HepG2 (cell line): ENCODE results near the gene PTPRCAP. TPM values are rescaled to one million over a fixed set of nuclear protein-coding genes. Genes with fewer than 3 reads are reported as not detected.
A peak's percentile ranks its signal among the peaks of the same experiment; 100 is the strongest.

Source experiments
- ATF7-NPFF ChIP-seq: sonication (generic); formaldehyde crosslinking; IDR thresholded peaks from 2 replicates; pipeline ENCODE4 v1.8.1; 2023; ENCODE audit warnings: mild to moderate bottlenecking, low read depth, missing genetic modification reagents, moderate library complexity
- HCFC1 ChIP-seq: fragments of 150-350 bp; IDR thresholded peaks from 2 replicates; pipeline ENCODE4 v1.6.1; 2014; ENCODE audit warnings: low read depth, low read length
- JUND ChIP-seq: sonication (generic); formaldehyde crosslinking; IDR thresholded peaks from 2 replicates; pipeline ENCODE4 v1.8.0; 2022; ENCODE audit warnings: mild to moderate bottlenecking, missing genetic modification reagents
- KDM5A ChIP-seq: fragments of 200-600 bp; sonication (generic); IDR thresholded peaks from 2 replicates; pipeline ENCODE4 v1.7.0; 2018; ENCODE audit warnings: antibody characterized with exemption, mild to moderate bottlenecking, low read length, borderline replicate concordance
- NCOR1 ChIP-seq: fragments of 200-600 bp; sonication (generic); IDR thresholded peaks from 2 replicates; pipeline ENCODE4 v1.7.0; 2017; ENCODE audit warnings: antibody characterized with exemption, low read length, borderline replicate concordance
- PPARG ChIP-seq: conservative IDR thresholded peaks from 2 replicates; pipeline ENCODE4 v1.6.1; 2016; ENCODE audit warnings: missing biosample characterization, missing genetic modification reagents
- RORA ChIP-seq: sonication (generic); formaldehyde crosslinking; IDR thresholded peaks from 2 replicates; pipeline ENCODE4 v1.5.0; 2020; ENCODE audit warnings: mild to moderate bottlenecking, missing genetic modification reagents, moderate library complexity
- ZMYM3 ChIP-seq: sonication (generic); formaldehyde crosslinking; IDR thresholded peaks from 2 replicates; pipeline ENCODE4 v1.5.1; 2020; ENCODE audit warnings: mild to moderate bottlenecking, missing genetic modification reagents
- ZNF180 ChIP-seq: sonication (generic); formaldehyde crosslinking; IDR thresholded peaks from 2 replicates; pipeline ENCODE4 v1.4.0; 2020; ENCODE audit warnings: low read depth, missing genetic modification reagents, borderline replicate concordance
- ZNF205 ChIP-seq: IDR thresholded peaks from 2 replicates; pipeline ENCODE4 v1.6.1; 2018; ENCODE audit warnings: missing biosample characterization, missing genetic modification reagents
- ZNF251 ChIP-seq: sonication (generic); formaldehyde crosslinking; IDR thresholded peaks from 2 replicates; pipeline ENCODE4 v1.9.0; 2021; ENCODE audit warnings: mild to moderate bottlenecking, missing genetic modification reagents
- ZNF253 ChIP-seq: sonication (generic); formaldehyde crosslinking; IDR thresholded peaks from 2 replicates; pipeline ENCODE4 v1.8.0; 2022; ENCODE audit warnings: mild to moderate bottlenecking, missing genetic modification reagents, borderline replicate concordance
- ZNF256 ChIP-seq: sonication (generic); formaldehyde crosslinking; conservative IDR thresholded peaks from 2 replicates; pipeline ENCODE4 v1.4.0; 2020; ENCODE audit warnings: missing genetic modification reagents
- ZNF292 ChIP-seq: sonication (generic); formaldehyde crosslinking; IDR thresholded peaks from 2 replicates; pipeline ENCODE4 v1.8.1; 2022; ENCODE audit warnings: mild to moderate bottlenecking, low read depth, missing genetic modification reagents, borderline replicate concordance
- ZNF337 ChIP-seq: sonication (generic); formaldehyde crosslinking; IDR thresholded peaks from 2 replicates; pipeline ENCODE4 v1.5.1; 2020; ENCODE audit warnings: missing genetic modification reagents, low read depth, mild to moderate bottlenecking, borderline replicate concordance
- ZNF431 ChIP-seq: sonication (generic); formaldehyde crosslinking; IDR thresholded peaks from 2 replicates; pipeline ENCODE4 v1.9.0; 2022; ENCODE audit warnings: missing genetic modification reagents, low read depth, mild to moderate bottlenecking, borderline replicate concordance
- ZNF558 ChIP-seq: sonication (generic); formaldehyde crosslinking; IDR thresholded peaks from 2 replicates; pipeline ENCODE4 v1.9.0; 2022; ENCODE audit warnings: mild to moderate bottlenecking, missing genetic modification reagents, borderline replicate concordance
- ZNF746 ChIP-seq: sonication (generic); formaldehyde crosslinking; IDR thresholded peaks from 2 replicates; pipeline ENCODE4 v1.8.0; 2022; ENCODE audit warnings: mild to moderate bottlenecking, missing genetic modification reagents
- polyA plus RNA-seq, 8 experiments: library from polyadenylated mRNA; depleted of rRNA in 3 of 8; stranded (reverse) in 7 of 8; unstranded in 1 of 8; fragments of >200 nt; fragmentation: Illumina TruSeq in 4 of 8; extraction: Trizol in 4 of 8; gene quantifications; 2 replicates each; pipeline versions ENCODE4 v1.2.1 to v1.2.3, GENCODE V29; 2011 to 2016; ENCODE audit warnings: low read depth in 4 of 8, missing spikeins in 1 of 8, mixed read lengths in 1 of 8; ENCODE audit not compliant: insufficient read depth in 1 of 8
- total RNA-seq, 5 experiments: library from RNA; depleted of rRNA; stranded (reverse); fragments of >200 nt; fragmentation: Illumina TruSeq; extraction: Trizol; gene quantifications; 2 replicates each; pipeline ENCODE4 v1.2.3, GENCODE V29; 2016; ENCODE audit warnings: low read depth in 1 of 5
- TF ChIP-seq, protein P1 (sequence below): sonication (generic); formaldehyde crosslinking; IDR thresholded peaks from 2 replicates; pipeline ENCODE4 v1.5.1; 2020; ENCODE audit warnings: missing genetic modification reagents, mild to moderate bottlenecking, borderline replicate concordance
- TF ChIP-seq, protein P2 (sequence below): sonication (generic); formaldehyde crosslinking; IDR thresholded peaks from 2 replicates; pipeline ENCODE4 v1.9.0; 2021; ENCODE audit warnings: missing genetic modification reagents, mild to moderate bottlenecking, borderline replicate concordance
- TF ChIP-seq, protein P3 (sequence below): sonication (generic); formaldehyde crosslinking; IDR thresholded peaks from 2 replicates; pipeline ENCODE4 v1.4.0; 2020; ENCODE audit warnings: missing genetic modification reagents, borderline replicate concordance
- TF ChIP-seq, protein P4 (sequence below): sonication (generic); formaldehyde crosslinking; IDR thresholded peaks from 2 replicates; pipeline ENCODE4 v1.4.0; 2020; ENCODE audit warnings: missing genetic modification reagents

Gene PTPRCAP
- total and polyA plus RNA-seq, 2 of the 13 experiments (the other 11 are each of a cell fraction or from before 2014, with no cell fraction given): 0.60 to 0.70 TPM

DNA sequence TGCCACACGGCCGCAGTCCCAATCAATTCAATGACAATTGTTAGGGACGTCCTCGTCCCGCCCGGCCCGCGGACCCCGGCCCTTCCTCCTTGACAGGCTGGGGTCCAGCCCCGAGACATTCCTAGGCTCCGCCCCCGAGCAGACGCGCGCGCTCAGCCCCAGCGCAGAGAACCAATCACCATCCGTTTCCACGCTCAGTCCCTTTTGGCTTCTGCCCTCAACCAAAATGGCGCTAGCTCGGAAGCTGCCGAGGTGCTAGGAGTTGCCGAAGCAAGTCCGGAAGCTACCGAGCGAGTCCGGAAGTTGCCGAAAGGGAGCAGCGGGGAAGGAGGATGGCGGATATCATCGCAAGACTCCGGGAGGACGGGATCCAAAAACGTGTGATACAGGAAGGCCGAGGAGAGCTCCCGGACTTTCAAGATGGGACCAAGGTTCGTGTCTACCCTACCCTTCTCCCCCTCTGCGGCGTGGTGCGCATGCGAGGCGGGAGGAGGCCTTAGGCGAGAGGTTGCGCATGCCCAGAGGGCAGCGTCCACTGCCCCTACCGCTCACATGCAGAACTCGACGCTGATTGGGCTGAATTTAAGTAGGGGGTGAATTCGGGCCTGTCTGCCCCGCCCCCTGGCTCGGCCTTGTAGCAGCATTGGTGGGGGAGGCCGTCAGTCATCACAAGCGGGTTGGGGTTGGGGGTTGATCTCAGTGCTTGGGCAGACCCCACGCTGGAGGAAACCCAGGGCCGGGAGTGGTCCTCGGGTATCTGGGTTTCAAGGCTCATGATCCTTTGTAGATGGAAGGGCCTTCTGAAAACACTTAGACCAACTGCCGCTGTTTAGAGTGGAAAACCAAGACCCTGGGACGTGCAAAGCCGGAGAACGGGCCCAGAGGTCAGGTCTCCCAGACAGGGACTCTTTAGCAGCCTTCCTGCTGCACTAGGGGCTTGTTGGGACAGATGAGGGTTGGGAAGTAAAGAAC is 45.6 kb upstream of the PTPRCAP start, which contains the start of gene AIP (continued):
- peak; percentile 90 for TF ChIP-seq ZNF256
- TF ChIP-seq, protein P1, sequence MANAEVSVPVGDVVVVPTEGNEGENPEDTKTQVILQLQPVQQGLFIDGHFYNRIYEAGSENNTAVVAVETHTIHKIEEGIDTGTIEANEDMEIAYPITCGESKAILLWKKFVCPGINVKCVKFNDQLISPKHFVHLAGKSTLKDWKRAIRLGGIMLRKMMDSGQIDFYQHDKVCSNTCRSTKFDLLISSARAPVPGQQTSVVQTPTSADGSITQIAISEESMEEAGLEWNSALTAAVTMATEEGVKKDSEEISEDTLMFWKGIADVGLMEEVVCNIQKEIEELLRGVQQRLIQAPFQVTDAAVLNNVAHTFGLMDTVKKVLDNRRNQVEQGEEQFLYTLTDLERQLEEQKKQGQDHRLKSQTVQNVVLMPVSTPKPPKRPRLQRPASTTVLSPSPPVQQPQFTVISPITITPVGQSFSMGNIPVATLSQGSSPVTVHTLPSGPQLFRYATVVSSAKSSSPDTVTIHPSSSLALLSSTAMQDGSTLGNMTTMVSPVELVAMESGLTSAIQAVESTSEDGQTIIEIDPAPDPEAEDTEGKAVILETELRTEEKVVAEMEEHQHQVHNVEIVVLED (CRISPR knock-in tag): peak; percentile 80
- TF ChIP-seq ZMYM3 (CRISPR knock-in tag): 0 out of 2 replicates have a peak, but pooled peaks have one; percentile 36
- peak; percentile 95 for TF ChIP-seq ATF7-NPFF
- peak; percentile 84; the same call in 1 of the 2 replicates for TF ChIP-seq ZNF337 (CRISPR knock-in tag)
- TF ChIP-seq, protein P2, sequence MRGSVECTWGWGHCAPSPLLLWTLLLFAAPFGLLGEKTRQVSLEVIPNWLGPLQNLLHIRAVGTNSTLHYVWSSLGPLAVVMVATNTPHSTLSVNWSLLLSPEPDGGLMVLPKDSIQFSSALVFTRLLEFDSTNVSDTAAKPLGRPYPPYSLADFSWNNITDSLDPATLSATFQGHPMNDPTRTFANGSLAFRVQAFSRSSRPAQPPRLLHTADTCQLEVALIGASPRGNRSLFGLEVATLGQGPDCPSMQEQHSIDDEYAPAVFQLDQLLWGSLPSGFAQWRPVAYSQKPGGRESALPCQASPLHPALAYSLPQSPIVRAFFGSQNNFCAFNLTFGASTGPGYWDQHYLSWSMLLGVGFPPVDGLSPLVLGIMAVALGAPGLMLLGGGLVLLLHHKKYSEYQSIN (CRISPR knock-in tag): no peak
- peak; percentile 94 for TF ChIP-seq ZNF746 (CRISPR knock-in tag)
- peak; percentile 74 for TF ChIP-seq HCFC1
- TF ChIP-seq ZNF431 (CRISPR knock-in tag): peak; percentile 87; the same call in 1 of the 2 replicates
- TF ChIP-seq, protein P3, sequence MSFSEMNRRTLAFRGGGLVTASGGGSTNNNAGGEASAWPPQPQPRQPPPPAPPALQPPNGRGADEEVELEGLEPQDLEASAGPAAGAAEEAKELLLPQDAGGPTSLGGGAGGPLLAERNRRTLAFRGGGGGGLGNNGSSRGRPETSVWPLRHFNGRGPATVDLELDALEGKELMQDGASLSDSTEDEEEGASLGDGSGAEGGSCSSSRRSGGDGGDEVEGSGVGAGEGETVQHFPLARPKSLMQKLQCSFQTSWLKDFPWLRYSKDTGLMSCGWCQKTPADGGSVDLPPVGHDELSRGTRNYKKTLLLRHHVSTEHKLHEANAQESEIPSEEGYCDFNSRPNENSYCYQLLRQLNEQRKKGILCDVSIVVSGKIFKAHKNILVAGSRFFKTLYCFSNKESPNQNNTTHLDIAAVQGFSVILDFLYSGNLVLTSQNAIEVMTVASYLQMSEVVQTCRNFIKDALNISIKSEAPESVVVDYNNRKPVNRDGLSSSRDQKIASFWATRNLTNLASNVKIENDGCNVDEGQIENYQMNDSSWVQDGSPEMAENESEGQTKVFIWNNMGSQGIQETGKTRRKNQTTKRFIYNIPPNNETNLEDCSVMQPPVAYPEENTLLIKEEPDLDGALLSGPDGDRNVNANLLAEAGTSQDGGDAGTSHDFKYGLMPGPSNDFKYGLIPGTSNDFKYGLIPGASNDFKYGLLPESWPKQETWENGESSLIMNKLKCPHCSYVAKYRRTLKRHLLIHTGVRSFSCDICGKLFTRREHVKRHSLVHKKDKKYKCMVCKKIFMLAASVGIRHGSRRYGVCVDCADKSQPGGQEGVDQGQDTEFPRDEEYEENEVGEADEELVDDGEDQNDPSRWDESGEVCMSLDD (CRISPR knock-in tag): peak; percentile 79; the same call in 1 of the 2 replicates
- no peak for TF ChIP-seq NCOR1
- TF ChIP-seq, protein P4, sequence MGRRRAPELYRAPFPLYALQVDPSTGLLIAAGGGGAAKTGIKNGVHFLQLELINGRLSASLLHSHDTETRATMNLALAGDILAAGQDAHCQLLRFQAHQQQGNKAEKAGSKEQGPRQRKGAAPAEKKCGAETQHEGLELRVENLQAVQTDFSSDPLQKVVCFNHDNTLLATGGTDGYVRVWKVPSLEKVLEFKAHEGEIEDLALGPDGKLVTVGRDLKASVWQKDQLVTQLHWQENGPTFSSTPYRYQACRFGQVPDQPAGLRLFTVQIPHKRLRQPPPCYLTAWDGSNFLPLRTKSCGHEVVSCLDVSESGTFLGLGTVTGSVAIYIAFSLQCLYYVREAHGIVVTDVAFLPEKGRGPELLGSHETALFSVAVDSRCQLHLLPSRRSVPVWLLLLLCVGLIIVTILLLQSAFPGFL (CRISPR knock-in tag): no peak
- no peak for TF ChIP-seq ZNF292 (CRISPR knock-in tag)
- TF ChIP-seq JUND (CRISPR knock-in tag): peak; percentile 69
- peak; percentile 98 for TF ChIP-seq ZNF253
- peak; percentile 50; the same call in 1 of the 2 replicates for TF ChIP-seq PPARG (CRISPR knock-in tag)
- TF ChIP-seq ZNF251: peak; percentile 95
- peak; percentile 73 for TF ChIP-seq KDM5A
- TF ChIP-seq ZNF558: peak; percentile 95; the same call in 1 of the 2 replicates
- TF ChIP-seq ZNF205: peak; percentile 79
- TF ChIP-seq ZNF180 (CRISPR knock-in tag): no peak
- no peak for TF ChIP-seq RORA (CRISPR knock-in tag)
